Ramos (cell line): ENCODE results near the gene FAIM2.

Source experiments
- in situ Hi-C: fragments of 300-500 bp; cut with MboI; formaldehyde crosslinking; loops from one replicate; pipeline ENCODE4 v1.14.3; 2022; ENCODE audit warnings: low sequenced_read_pairs; ENCODE audit not compliant: unreplicated experiment

The FAIM2 gene

DNA sequence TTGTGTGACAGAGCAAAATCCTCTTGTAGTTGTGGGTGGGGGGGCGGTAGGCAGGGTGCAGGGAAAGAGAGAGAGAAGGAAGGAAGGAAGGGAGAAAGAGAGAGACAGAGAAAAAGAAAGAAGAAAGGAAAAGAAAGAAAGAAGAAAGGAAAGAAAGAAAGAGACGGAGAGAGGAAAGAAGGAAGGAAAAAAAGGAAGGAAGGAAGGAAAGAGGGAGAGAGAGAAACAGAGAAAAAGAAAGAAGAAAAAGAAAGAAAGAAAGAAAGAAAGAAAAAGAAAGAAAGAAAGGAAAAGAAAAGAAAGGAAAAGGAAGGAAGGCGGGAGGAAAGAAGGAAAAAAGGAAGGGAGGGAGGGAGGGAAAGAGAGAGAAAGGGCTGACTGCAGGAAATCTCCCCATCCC is 17.6 kb upstream of the FAIM2 start:
- in situ Hi-C loops = no loop called here

DNA sequence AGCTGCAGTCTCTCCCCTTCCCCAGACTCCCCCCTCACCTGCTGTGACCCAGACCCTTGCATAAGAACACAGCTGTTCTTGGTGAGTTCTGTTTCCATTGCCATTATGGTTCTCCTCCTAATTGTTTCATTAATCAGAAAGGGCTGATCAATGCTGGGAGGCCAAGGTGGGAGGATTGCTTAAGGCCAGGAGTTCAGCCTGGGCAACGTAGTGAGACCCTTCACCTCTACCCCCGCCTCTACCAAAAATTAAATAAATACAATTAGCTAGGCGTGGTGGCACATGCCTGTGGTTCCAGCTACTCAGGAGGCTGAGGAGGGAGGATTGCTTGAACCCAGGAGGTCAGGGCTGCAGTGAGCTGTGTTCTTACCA is 17.2 kb upstream of the FAIM2 start:
- in situ Hi-C loops = no loop called here

DNA sequence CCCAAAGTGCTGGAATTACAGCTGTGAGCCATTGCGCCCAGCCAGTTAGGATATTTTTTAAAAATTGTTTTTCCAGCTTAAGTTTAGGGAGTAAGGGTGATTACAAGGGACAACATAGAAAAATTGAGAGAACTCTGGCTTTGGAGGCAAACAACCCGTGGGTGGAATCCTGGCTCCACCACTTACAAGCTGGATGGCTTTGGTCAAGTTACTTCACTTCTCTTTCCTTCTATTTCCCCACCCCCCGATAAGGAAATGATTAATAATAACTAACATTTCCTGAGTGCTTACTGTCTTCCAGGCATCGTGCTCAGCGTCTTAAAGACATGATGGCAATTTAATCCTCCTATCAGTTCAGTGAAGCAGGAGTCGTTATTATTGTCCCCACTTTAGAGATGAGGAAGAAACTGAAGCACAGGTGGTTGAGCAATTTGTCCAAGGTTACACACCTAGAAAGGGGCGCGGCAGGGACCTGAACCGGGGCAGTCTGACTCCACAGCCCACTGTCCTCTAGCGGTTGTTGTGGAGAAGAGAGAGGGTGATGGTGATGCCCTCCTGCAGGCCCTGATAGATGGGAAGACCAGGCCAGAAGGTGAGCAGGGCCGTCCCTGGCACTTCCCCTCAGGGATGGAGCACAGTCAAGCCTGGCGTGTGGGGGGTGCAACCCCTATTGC is 16.7 kb upstream of the FAIM2 start:
- in situ Hi-C loops = no loop called here

DNA sequence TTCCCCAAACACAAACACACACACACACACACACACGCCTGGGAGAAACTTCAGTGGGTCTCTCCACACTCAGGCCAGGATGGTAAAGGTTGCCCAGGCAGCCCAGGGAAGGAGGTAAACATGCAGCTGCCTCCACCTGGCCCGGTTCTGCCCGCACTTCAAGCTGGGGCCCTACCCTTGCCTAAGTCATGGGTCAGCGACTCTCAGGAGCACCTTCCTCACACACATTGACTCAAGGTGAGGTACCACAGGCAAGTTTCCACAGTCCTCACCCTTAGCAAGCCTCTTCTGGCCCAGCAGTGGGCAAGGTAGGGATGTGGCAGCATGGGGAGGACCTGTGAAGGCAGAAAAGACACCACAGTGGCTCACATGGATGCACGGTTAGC is 14.1 kb upstream of the FAIM2 start:
- in situ Hi-C loops = no loop called here

DNA sequence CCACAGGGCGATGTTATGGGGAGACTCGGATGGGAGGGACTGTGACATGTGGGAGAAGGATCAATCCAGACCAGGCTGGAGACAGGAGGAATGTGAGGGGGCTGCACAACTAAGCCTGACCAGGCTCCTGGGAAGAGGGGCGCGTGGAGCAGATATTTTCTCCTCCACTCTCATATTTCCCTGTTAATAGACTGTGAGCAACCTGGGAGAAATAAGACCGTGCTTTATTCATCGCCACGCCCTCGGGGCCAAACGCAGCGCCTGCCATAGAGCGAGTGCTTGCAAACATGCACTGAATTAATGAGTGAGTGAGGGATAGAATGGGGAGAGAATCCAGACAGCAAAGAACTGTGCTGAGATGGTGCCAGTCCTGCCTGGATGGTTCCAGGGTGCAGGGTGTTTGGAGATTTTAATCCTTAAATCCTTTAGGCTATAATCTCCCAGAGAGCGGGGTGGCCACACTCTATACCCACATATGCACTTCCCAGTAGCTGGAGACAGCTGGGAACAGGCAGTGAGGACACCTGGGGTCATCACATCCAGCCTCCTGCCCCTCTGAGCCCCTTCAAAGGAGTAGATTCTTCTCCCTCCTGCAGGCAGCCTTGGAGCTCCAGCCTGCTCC is 13.6 kb upstream of the FAIM2 start:
- in situ Hi-C loops = no loop called here

DNA sequence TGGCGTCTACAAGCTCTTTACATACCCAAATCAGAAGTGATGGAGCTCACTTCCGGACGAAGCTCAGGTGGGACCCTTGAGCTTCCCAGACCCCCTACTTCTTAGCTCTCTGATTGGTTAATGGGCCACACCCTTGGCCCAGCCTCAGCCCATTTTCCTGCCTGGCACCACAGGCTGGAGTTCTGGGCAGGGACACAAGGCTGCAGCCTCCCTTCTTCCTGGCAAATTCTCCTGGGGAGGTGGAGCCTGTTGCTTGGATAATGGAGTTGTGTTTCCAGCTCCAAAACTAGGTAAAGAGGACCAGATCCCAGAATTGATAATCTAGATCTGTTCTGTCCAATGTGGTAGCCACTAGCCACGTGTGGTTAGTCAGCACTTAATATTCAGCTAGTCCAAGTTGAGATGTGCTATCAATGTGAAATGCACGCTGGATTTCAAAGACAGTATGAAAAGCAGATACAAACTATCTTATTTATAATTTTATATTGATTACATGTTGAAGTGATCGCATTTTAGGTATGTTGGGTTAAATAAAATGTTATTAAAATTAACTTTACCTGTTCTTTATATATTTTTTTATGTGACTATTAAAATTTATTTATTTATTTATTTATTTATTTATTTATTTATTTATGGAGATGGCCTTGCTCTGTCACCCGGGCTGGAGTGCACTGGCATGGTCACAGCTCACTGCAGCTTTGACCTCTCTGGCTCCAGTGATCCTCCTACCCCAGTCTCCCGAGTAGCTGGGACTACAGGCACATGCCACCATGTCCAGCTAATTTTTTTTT is 12.6 kb upstream of the FAIM2 start:
- in situ Hi-C loops = no loop called here

DNA sequence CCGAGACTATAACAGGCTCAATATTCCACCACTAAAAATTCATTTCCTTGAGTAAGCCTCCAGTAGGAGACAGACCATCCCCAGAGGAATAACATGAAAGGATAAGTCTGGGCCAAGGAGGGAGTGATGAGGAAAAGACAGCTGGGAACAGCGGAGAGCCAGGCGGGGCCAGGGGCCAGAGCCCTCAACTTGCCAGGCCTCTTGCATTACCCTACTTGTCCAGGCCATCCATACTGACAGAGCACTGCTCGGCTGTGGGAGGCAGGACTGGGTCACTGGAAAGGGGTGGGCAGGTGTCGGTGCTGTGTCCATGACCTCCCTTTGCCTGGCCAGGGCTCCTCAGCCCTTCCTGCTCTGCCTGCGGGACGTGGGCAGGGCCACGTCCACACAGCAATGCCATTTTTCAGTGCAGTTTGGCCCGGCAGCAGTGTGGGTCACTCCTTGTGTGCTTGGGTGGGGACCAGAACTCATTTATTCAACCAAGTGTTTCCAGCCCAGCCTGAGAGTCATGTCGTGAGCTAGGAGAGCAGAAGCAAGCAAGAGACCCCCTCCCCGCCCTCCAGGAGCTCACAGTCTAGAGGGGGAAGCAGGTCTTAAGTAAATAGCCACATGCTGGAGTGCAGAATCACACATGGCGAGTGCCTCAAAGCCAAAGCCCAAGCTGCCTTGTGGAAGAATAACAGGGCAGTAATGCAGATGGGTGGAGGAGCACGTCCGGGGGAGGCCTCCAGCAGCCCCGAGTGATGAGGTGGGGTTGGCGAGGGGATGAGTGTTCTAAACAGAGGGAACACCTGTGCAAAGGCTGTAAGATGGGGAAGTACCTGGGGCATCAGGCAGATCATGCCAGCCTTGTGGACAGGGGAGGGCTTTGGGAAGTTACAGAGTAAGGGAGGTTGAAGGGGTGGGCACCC is 8.9 kb upstream of the FAIM2 start:
- in situ Hi-C loops = no loop called here

DNA sequence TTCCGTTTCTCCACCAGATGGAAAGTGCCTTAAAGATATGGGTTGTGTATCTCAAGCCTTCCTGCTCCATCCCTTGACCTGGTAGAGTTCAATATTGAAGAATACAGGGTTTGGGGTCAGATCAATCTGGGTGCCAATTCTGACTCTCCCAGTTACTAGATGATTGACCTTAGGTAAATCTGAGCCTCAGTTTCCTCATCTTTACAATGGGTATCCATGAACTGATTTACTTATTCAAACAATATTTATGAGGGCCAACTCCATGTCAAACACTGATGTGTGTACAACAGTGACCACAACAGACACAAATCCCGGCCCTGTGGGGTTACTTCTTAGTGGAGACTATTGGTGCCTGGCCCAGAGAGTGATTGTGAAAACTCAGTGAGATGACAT is 7.5 kb upstream of the FAIM2 start:
- in situ Hi-C loops = no loop called here

DNA sequence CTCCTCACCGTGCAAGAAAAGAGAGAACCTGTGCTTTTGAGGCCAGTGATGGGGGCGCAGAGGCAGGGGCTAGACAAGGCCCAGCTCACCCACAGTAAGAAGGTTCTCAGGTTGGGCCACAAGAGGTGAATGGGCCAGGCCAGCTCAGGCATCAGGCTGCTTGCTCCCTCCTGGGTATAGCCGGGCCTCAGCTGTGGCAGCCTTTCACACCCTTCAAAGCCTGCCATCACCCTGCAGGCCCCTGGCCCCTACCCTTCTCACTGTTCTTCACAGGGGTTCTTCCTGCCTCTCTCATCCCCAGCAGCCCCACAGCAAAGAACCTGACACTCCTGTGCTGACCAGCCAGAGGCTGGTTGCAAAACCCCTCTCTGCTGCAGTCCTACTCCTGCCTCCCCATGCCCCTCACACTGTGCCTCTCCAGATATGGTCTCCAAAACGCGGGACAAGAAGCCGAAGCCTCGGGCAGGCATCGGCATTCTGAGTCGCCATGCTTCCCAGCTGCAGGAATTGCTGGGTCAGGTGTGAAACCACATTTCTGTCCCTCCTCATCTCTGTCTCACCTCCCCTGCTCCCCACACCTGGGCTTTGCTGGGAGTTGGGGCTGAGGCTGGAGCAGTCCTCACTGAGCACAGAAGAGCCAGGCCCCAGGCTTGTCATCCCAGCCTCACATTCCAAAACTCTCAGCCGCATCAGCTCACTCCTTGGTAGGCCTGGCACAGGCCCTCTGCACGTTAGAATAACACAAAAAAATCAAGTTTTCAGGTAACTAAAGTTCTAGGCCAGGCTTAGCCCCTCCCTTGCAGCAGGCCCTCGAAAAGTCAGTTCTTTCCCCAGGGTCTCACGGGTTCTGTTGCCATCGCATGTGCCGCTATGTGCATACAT is 6.9 kb upstream of the FAIM2 start:
- in situ Hi-C loops = no loop called here

DNA sequence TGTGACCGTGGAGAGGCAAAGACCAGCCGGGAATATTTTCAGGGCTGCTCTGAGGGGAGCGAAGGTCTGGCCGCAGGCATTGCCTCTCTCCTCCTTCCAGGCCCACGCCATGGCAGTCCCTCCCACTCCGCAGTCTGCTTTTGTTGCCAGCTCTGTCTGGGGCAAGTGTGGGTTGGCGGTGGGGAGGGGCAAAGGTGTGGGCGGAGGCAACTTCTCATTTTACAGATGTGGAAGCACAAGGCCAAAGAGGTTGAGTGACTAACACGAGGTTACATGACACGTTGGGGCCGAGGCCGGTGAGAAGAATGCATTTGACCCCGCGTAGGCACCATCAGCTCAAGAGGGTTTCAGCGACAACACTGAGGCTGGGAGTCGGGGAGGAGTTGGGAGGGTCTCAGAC is 6.1 kb upstream of the FAIM2 start:
- in situ Hi-C loops = no loop called here

DNA sequence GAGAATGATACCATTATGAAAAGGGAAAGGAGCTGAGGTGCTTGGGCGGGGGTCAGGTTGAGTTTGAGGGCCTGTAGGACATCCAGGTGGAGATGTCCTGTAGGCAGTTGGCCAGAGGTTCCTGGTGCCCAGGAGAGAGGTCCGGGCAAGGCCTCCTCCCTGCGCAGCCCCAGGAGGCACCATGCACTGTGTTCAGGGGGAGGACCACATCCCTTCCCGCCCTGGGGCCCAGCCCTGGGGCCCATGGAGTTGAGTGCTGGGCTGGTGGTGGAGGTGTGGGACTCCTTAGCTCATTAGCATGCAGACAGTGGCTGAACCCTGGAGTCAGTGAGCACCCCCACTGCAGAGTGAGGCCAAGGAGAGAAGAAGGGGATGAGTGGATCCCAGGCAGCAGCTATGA is 5.7 kb upstream of the FAIM2 start:
- in situ Hi-C loops = no loop called here

DNA sequence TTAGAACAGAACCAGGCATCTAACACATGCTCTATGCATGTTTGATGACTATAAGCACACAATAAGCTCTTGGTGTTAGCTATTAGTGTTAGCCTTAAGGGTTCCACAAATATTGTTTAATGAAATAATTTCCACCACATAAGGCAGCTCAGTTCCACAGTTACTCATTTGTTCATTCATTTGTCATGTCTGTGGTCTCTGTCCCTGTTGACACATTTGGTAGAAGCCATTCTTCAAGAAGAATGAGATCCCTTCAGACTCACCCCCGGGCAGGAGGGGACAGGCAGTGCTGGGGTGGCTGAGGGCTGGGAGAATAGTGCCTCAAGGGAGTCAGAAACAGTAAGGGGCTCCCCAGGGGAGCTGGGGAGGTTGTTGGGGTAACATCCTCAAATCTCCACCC is 3.7 kb upstream of the FAIM2 start:
- in situ Hi-C loops = no loop called here

DNA sequence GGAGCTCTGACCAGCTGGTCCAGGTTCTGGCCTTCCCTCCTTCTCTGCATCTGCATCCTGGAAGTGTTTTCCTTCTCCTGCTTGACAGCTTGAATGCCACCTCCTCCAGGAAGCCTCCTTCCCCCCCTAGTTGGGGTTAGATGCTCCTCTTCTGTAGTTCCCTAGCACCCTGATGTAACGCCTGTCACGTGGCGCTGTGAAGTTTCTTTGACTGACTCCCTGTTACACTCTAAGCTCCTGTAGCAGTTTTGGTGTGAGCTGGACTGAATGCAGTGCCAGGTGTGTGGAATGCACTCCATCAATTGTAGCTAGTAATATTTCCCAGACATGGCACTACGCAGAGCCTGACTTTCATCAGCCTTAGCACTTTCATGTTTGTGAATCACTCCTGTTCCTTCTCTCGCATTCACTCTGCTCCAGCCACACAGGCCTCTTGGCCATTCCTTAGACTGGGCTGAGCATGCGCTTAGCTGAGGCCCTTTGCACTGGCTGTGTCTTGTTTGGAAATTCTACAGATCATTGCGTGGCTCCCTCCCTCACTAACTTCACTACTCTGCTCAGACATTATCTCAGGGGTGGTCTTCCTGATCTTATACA is 2.1 kb upstream of the FAIM2 start:
- in situ Hi-C loops = no loop called here

DNA sequence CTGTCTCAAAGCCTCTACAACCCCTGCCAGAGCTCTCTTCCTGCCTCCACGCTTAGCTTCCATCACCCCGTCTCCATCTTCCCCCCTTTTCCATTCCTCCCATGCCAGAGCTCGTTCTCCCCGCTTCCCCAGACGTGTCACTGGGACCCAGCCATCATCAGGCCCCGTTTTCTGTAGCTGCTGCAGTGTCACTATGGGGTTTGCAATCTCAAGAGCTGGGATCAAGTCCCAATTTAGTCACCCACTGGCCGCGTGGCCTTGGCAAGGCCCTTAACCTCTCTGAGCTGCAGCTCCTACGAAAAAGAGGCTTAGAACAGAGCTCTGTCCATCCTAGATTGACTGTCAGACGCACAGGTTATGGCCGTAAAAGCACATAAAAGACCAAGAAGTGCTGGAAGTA is 901 bp upstream of the FAIM2 start:
- in situ Hi-C loops = no loop called here

DNA sequence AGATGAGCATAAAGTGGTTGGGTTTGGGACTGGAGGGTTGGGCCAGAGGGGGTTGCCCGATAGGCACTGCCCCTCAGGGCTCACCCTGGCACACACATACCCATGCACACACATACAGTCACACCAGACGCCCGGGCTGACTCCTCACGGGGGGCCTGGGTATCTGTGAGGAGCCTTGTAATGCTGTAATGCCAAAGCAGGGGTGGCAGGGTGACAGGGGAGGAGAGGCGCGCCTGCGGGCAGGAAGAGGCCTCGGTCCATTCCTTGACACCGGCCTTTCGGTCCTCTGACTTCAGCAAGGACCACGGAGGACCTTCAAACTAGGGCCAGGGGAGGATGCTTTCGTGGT is 375 bp downstream of the FAIM2 start:
- in situ Hi-C loops = no loop called here

DNA sequence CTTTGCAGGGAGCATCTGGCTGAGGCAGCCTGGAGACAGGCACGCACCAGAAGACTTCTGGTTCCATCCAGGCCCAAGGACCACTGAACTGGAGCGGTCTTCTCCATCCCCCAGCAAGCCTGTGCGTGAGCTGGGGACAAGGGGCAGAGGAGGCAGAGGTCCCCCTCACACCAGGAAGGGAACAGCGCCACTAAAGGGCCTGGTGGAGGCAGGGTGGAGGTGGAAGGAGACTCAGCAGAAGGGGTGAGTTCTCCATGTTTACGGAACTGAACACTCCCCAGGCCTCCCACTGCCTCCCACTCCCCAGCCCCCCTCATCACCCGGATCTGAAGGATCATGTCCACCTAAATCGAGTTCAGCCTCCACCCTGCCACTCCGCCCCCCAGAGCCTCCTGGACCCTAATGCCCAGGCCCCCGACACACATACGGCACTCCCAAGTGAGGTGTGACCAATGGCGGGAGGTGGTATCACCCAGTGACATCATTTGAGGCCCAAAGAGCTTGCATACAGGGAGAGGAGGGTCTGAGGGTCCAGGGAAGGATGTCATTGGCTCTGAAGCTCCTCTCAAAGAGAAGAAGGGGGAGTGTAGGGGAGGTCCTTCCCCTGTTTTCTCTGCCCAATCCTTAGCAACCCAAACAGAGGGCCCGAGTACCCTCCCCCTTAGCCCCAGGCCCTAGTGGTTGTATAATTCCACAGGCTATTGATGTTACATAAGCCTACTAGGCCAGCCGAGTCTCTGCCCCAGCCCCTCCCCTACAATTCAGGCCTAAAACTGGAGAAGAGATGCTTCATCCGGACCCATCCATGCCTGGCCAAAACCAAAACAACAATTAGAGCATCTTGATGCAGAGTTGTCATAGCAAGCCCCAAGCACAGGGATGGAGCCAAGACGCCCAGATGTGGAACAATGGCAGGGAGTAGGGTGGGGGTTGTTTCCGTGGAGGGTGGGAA is 1.0 kb downstream of the FAIM2 start:
- in situ Hi-C loops = no loop called here

DNA sequence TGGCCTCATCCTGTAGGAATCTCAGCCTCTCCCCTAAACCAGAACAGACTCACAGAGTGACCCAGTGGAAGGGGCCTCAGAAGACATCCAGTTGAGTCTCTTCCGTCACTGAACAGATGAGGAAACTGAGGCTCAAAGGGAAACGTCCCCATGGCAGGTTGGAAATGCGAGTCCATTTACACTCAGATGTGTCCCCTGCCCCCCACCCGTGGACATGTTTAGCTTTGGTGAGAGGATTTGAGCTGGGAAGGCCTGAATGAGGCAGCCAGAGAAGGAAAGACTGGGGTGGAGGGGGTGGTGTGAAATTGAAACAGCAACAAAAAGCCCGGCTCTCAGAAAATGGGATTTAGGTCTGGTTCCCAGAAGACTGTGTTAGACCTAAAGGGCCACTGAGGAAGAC is 1.7 kb downstream of the FAIM2 start:
- in situ Hi-C loops = no loop called here

DNA sequence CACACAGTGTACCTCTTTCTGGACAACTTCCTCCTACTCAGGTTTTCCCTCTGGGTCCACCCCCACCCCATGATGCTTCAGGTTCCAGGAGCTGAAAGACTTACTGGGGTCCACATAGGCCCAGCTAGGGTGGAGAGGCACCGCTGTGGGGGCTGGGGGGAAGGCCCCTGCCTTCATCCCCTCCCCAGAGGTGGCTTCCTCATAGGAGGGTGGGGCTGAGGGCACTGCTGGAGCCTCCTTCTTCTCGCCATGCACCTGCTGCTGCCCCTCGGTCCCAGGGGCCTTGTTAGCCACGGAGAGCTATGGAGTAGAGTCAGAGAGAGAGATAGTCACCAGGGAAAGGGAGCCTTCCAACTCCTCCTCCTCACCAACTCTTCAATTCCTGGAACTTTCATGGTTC is 2.7 kb downstream of the FAIM2 start:
- in situ Hi-C loops = no loop called here
